SK-N-MC (cell line): ENCODE measurements around the gene NHS.

ENCODE experiments used
- EZH2 ChIP-seq: fragments of 200-600 bp; sonication (generic); IDR thresholded peaks from one replicate; pipeline ENCODE4 v1.6.1; 2017; ENCODE audit warnings: antibody characterized with exemption
- FOXP2 ChIP-seq: optimal IDR thresholded peaks from 2 replicates; pipeline ENCODE3; 2011; ENCODE audit warnings: mild to moderate bottlenecking, moderate library complexity; ENCODE audit not compliant: insufficient read depth; ENCODE audit errors: extremely low read length, control extremely low read depth
- POLR2AphosphoS5 ChIP-seq: IDR thresholded peaks from 2 replicates; pipeline ENCODE4 v1.6.1; 2012; ENCODE audit warnings: mild to moderate bottlenecking, low read depth, low read length, borderline replicate concordance

DNA sequence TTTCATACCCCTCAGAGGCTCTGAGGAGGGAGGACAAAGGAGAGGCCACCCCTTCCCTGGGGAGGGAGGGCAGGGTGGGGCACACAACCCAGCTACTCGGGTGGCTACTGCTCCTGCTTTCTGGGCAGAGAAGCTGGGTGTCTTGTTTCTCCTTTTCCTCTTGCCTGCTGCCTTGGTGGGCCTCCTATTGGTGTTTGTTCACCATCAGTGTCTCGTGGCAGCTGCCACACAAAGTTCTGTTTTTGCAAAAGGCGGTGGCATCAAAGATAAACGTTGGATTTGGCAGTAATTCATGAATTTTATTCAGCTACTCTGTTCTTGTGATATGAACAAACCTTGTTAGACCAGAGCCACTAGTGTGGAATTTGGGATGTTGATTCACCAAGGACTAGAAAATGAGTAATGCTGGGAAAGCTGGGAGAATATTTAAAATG is 209.3 kb downstream of the NHS start:
- TF ChIP-seq POLR2AphosphoS5 (no peak), EZH2 (no peak), FOXP2 (no peak)
